ENCODE results near the gene TRPM5. TPM values are rescaled to one million over a fixed set of nuclear protein-coding genes. Genes with fewer than 3 reads are reported as not detected.

TRPM5 gene
- total and polyA plus RNA-seq, 2 of the 8 experiments (the other 6 are each of a cell fraction or from before 2014, with no cell fraction given): 0.02 TPM; not detected in 1

GRCh38 chr11:2395856-2396255 is 48.5 kb downstream of the TRPM5 start:
- ChIA-PET POLR2A (ENCODE audit: partially characterized antibody) (interaction anchor here (1.7 kb wide), 1 partner anchor 18 kb away, joined by 7 read pairs; no protein-coding TSS in a partner anchor), CTCF (ENCODE audit: partially characterized antibody) (interaction anchor here (1.5 kb wide), 1 partner anchor 91 kb away, joined by 5 read pairs; no protein-coding TSS in a partner anchor)
- Histone ChIP-seq H3K4me3 (ENCODE audit: extremely low read depth in 1 of 4, insufficient read depth in 2 of 4, low read depth in 3 of 4, low read length in 4 of 4) (no peak overlapping the region), H4K8ac (ENCODE audit: extremely low read depth, insufficient read depth, low read length) (no peak overlapping the region), H4K20me1 (replicated peaks in 1 of 2; ENCODE audit: control insufficient read depth in 1 of 2, insufficient read depth in 2 of 2, low read length in 2 of 2) (peaks cover 12 to 21% of the 10 kb centered on the region in 2 experiments), H3K27me3 (replicated peaks in 1 of 4; ENCODE audit: control insufficient read depth in 3 of 4, extremely low read depth in 1 of 4, insufficient read depth in 3 of 4, low read length in 3 of 4) (no peaks in the 10 kb centered on the region), H3K4ac (replicated peaks; ENCODE audit: insufficient read length, low read depth, low read length) (no peak overlapping the region), H4K5ac (ENCODE audit: insufficient read length, low read depth, low read length) (no peak overlapping the region), H4K91ac (replicated peaks; ENCODE audit: insufficient read length, low read length) (no peak overlapping the region), H3K4me2 (ENCODE audit: insufficient read depth in 1 of 2, low read depth in 2 of 2, low read length in 2 of 2) (no peak overlapping the region), H3K23ac (ENCODE audit: insufficient read length) (no peak overlapping the region), H2BK120ac (replicated peaks; ENCODE audit: low read depth, low read length) (no peak overlapping the region), H2AK5ac (ENCODE audit: low read depth, low read length) (no peak overlapping the region), H3K9me3 (ENCODE audit: insufficient read depth in 2 of 2, low read depth in 1 of 2, low read length in 1 of 2) (no peaks in the 10 kb centered on the region), H3K56ac (replicated peaks; ENCODE audit: insufficient read length, low read depth, low read length) (no peak overlapping the region), H2BK20ac (ENCODE audit: low read length) (no peak overlapping the region), H3K27ac (ENCODE audit: low read depth, low read length) (no peak overlapping the region), H2AFZ (ENCODE audit: low read length) (no peak overlapping the region), H3K4me1 (replicated peaks in 1 of 4; ENCODE audit: control insufficient read depth in 3 of 4, insufficient read depth in 4 of 4, low read length in 3 of 4) (peaks cover 0 to 11% (median 2%) of the 10 kb centered on the region in 4 experiments; a peak in 3 of 7 replicates), H3K23me2 (ENCODE audit: low read depth, low read length) (peaks cover 5% of the 10 kb centered on the region), H3K79me2 (ENCODE audit: control insufficient read depth in 1 of 2, insufficient read depth in 2 of 2, low read length in 2 of 2) (peaks cover 0 to under 1% of the 10 kb centered on the region in 2 experiments; a peak in 2 of 4 replicates), H2BK15ac (ENCODE audit: low read length) (no peak overlapping the region), H3K9ac (replicated peaks in 1 of 4; ENCODE audit: extremely low read depth in 1 of 4, low read depth in 3 of 4, low read length in 3 of 4) (no peak overlapping the region), H2BK5ac (ENCODE audit: low read depth, low read length) (no peak overlapping the region), H3K79me1 (ENCODE audit: low read depth, low read length) (peaks cover 5% of the 10 kb centered on the region; the same call in 1 of the 2 replicates), H2BK12ac (ENCODE audit: low read depth, low read length) (no peak overlapping the region), H3K18ac (ENCODE audit: extremely low read depth, low read length) (no peak overlapping the region), H3K14ac (ENCODE audit: insufficient read length) (no peak overlapping the region), H3K36me3 (ENCODE audit: control insufficient read depth in 2 of 4, insufficient read depth in 4 of 4, low read length in 3 of 4) (peaks cover 0 to 21% (median under 1%) of the 10 kb centered on the region in 4 experiments; a peak in 4 of 8 replicates)
- FAIRE-seq (no peak), DNase-seq (ENCODE audit: low read depth in 1 of 2, low spot score in 2 of 2) (no peak)
- 95% methylated on average over 9 of the region's 17 CpGs; no CpG with 5 or more reads in 1 of the 2 experiments for WGBS, 2 experiments (ENCODE audit: extremely low coverage in 1 of 2, insufficient coverage in 1 of 2, insufficient read length in 1 of 2, insufficient replicate concordance in 2 of 2, low coverage in 1 of 2, low lambda C conversion rate in 2 of 2, missing lambda C conversion rate in 1 of 2)
- TF ChIP-seq NANOG (IDR thresholded peaks at IDR 0.05; ENCODE audit: insufficient read depth, low read depth, low read length, poor library complexity, severe bottlenecking) (no peak), EGR1 (IDR thresholded peaks at IDR 0.05; ENCODE audit: borderline replicate concordance, low read depth, low read length) (no peak), JUND (IDR thresholded peaks at IDR 0.05; ENCODE audit: low read length) (no peak), HDAC2 (IDR thresholded peaks at IDR 0.05; ENCODE audit: borderline replicate concordance in 1 of 2, low read depth in 2 of 2, low read length in 2 of 2) (no peak), RXRA (IDR thresholded peaks at IDR 0.05; ENCODE audit: insufficient read depth, low read depth, low read length) (no peak), GTF2F1 (IDR thresholded peaks at IDR 0.05; ENCODE audit: borderline replicate concordance, low read depth, low read length) (no peak), TEAD4 (IDR thresholded peaks at IDR 0.05; ENCODE audit: low read depth, low read length) (no peak), SP1 (IDR thresholded peaks at IDR 0.05; ENCODE audit: low read depth, low read length) (no peak), RBBP5 (IDR thresholded peaks at IDR 0.05; ENCODE audit: borderline replicate concordance, low read depth, low read length) (no peak), CBX8 (IDR thresholded peaks at IDR 0.05; ENCODE audit: borderline replicate concordance, low read depth, low read length) (no peak), MAX (IDR thresholded peaks at IDR 0.05) (no peak), POLR2AphosphoS5 (IDR thresholded peaks at IDR 0.05; ENCODE audit: low read depth, low read length) (no peak)
- TF ChIP-seq, protein P1, sequence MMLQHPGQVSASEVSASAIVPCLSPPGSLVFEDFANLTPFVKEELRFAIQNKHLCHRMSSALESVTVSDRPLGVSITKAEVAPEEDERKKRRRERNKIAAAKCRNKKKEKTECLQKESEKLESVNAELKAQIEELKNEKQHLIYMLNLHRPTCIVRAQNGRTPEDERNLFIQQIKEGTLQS (IDR thresholded peaks at IDR 0.05; ENCODE audit: insufficient read depth, low read depth, low read length): no peak

All from H1 (cell line).